SK-N-MC (cell line): ENCODE data around the gene ACOT4.
"Not testable (repeated sequence)": the region's sequence is repeated elsewhere in the genome, so short reads cannot be mapped to it uniquely, and the experiment has no call there.

Source experiments
- EZH2 ChIP-seq: fragments of 200-600 bp; sonication (generic); IDR thresholded peaks from one replicate; pipeline ENCODE4 v1.6.1; 2017; ENCODE audit warnings: antibody characterized with exemption
- FOXP2 ChIP-seq: optimal IDR thresholded peaks from 2 replicates; pipeline ENCODE3; 2011; ENCODE audit warnings: mild to moderate bottlenecking, moderate library complexity; ENCODE audit not compliant: insufficient read depth; ENCODE audit errors: extremely low read length, control extremely low read depth
- POLR2AphosphoS5 ChIP-seq: IDR thresholded peaks from 2 replicates; pipeline ENCODE4 v1.6.1; 2012; ENCODE audit warnings: mild to moderate bottlenecking, low read depth, low read length, borderline replicate concordance

GRCh38 chr14:73582102-73582979 is 9.3 kb upstream of the ACOT4 start:
- not testable (repeated sequence) for TF ChIP-seq POLR2AphosphoS5, EZH2, FOXP2
